GM08714 (cell line): ENCODE results near the gene PTP4A2.
"Not testable (repeated sequence)": the region's sequence is repeated elsewhere in the genome, so short reads cannot be mapped to it uniquely, and the experiment has no call there.

Experiments used
- H3K4me3 ChIP-seq: fragments of 200-500 bp; sonication (Bioruptor generic); 2 replicates; pipeline ENCODE4 v1.5.1; 2014; ENCODE audit warnings: mild to moderate bottlenecking, low read length, inconsistent platforms
- ZNF274 ChIP-seq: IDR thresholded peaks from 2 replicates; pipeline ENCODE4 v1.6.1; 2012; ENCODE audit warnings: mild to moderate bottlenecking, low read depth, low read length

The PTP4A2 gene

DNA sequence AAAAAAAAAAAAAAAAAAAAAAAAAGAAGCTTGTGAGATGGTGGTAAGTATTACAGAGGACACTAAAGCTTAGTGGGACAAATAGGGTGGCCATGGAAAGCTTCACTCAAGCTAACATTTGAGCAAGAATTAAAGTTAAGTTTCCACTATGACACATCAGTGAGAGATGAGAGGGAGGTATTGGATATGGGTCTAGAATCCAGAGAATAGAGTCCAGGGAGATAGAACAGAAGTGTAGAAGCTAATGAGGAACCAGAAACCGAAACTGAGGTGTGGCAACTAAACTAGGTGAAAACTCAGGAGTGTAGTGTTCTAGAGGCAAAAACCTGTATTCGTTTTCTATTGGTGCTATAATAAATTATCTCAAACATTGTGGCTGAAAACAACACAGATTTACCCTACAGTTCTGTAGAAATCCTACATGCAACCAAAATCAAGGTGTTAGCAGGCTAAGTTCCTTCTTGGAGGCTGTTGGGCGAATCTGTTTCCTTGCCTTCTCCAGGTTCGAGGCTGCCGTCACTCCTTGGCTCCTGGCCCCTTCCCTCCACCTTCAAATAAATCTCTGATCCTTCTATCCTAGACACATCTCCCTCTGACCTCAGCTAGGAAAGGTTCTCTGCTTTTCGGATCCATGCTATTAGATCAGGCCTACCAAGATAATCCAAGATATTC lies 36.2 kb downstream of the PTP4A2 start:
- H3K4me3 ChIP-seq, result no peak overlapping the region
- TF ChIP-seq ZNF274, result no peak

DNA sequence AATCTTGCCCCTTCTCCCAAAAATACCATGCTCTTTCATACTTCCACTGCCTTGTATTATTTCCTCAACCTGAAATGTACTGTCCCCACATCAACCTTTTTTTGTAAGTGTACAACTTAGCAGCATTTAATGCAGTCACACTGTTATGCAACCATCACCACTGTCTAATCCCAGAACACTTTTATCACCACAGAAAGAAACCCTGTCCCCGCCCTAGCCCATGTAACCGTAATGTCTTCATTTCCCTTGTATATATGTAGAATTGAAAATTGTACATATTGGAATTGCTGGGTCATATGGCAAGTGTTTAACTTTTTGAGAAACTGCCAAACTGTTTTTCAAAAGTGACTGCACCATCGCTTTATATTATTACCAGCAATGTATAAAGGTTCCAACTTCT lies 37.4 kb downstream of the PTP4A2 start:
- TF ChIP-seq ZNF274, result no peak
- no peak overlapping the region for H3K4me3 ChIP-seq

DNA sequence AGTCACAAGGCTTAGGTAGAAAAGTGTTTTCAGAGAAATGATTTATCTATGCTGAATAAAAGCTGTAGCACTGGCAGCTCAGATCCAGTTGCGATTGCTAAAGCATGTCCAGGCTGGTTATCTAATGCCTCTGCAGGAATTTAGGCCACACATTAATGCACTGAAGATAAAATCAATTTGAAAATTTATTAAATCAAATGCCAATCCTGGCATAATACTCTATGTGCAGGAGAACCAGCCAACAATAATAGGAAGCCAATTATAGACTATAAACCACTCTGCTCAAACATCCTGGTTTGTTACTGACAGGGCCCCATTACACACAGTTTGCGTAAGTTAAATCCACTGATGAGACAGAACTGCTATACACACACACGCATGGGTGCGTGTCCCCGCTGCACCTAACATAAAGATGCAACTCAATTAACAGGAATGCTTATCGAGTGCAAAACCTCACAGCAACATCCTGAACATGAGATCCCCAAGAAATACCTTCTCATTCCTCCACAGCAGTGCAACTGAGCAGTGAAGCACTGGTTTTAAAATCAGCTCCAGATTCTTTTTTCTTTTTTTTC lies 40.6 kb downstream of the PTP4A2 start:
- H3K4me3 ChIP-seq, result no peak overlapping the region
- no peak for TF ChIP-seq ZNF274

DNA sequence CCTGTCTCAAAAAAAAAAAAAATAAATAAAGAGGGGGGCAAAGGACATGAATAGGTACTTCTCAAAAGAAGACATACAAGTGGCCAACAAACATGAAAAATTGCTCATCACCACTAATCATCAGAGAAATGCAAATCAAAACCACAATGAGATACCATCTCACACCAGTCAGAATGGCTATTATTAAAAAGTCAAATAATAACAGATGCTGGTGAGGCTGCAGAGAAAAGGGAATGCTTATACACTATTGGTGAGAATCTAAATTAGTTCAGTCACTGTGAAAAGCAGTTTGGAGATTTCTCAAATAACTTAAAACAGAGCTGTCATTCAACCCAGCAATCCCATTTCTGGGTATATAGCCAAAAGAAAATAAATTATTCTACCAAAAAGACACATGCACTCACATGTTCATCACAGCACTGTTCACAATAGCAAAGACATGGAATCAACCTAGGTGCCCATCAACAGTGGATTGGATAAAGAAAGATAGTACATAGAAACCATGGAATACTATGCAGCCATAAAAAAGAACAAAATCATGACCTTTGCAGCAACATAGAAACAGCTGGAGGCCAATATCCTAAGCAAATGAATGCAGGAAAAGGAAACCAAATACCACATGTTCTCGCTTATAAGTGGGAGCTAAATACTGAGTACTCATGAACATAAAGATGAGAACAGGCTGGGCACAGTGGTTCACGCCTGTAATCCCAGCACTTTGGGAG lies 42.5 kb downstream of the PTP4A2 start:
- not testable (repeated sequence) for H3K4me3 ChIP-seq

DNA sequence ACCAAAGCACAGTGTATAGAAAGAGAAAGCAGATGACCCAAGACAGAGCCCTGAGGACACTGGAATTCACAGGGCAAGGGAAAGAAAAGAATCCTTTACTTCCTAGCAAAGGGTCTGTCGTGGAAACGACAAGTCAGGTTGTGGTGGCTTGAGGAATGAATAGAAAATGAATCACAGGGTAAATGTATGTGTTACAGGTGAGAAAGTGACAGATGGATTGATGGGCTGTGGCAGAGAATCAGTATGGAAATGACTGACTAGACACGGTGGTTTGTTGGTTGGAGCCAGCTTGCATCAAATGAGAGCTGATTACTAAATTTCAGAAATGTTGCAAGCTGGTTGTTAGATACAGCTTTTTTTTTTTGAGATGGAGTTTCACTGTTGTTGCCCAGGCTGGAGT lies 46.9 kb downstream of the PTP4A2 start:
- H3K4me3 ChIP-seq, result no peak overlapping the region

DNA sequence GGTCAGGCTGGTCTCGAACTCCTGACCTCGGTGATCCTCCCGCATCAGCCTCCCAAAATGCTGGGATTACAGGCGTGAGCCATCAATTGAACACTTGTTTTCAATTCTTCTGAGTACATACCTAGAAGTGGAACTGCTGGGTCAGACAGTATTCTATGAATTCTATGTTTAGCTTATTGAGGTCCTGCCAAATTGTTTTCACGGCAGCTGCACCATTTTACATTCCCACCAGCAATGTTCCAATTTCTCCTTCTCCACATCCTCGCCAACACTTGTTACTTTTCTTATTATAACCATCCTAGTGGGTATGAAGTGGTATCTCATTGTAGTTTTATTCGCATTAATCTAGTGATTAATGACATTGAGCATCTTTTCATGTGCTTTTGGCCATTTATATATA lies 49.9 kb downstream of the PTP4A2 start:
- no peak for TF ChIP-seq ZNF274
- no peak overlapping the region for H3K4me3 ChIP-seq

More for the DNA sequence above, 46.9 kb downstream of the PTP4A2 start:
- no peak for TF ChIP-seq ZNF274

DNA sequence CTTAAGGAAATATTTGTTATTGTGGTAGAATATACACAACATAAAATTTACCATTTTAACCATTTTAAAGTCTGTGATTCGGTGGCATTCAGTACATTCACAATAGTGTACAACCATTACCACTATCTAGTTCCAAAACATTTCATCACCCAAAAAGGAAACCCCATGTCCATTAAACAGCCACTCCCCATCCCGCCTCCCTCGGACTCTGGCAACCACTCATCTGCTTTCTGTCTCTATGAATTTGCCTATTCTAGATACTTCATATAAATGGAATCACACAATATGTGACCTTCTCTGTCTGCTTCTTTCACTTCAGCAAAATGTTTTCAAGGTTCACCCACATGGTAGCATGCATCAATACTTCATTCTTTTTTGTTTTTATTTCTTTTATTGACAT lies 51.3 kb downstream of the PTP4A2 start:
- no peak for TF ChIP-seq ZNF274
- H3K4me3 ChIP-seq, result no peak overlapping the region

DNA sequence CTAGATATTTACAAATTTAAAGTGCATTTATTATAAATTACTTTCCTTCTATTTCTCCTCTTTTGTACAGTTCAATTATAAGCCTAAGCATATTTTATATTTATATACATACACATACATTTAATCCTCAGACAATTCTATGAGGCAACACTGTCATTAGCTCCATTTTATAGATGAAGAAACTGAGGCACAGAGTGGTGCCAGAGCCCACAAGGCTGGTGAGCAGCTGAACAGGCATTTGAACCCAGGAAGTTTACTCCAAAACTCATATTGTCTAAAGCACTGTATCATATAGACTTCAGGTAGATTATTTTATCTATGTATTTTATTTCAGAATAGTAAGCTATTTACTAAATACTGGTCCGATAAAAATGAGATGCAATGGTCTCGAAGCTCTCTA lies 52.3 kb downstream of the PTP4A2 start:
- no peak for TF ChIP-seq ZNF274
- H3K4me3 ChIP-seq, result no peak overlapping the region

DNA sequence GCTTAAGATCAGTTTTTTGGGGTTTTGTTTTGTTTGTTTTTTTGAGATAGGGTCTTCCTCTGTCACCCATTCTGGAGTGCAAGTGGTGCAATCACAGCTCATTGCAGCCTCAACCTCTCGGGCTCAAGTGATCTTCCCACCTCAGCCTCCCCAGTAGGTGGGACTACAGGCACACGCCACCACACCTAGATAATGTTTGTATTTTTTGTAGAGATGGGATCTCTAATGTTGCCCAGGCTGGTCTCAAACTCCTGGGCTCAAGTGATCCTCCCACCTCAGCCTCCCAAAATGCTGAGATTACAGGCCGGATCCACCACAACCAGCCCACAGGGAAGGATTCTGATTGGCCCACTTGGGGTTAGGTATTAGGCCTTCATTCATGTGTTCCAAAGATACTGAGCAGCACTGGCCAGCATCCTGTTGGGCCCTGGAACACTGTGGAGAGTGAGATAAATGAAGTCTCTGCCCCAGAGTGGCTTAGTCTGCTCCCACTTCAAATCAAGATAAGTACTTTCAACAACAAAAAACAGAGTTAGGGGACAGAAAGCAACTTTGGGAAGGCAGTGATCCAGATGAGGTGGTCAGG lies 54.7 kb downstream of the PTP4A2 start:
- H3K4me3 ChIP-seq, result no peak overlapping the region
- no peak for TF ChIP-seq ZNF274

DNA sequence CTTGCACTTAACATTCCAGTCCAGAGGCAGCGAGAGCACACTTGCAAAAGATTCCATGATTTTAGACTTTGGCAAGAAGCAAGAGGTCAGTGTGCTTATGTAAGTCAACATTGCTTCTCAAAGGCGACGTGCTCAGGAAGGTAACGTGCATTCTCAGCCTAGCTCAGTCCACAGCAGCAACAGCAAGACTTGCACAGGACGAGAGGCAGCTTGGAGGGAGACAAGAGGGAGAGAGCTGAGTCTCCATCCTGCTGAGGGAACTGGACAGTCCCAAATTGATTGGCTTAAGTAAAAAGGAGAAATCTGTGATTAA lies 56.5 kb downstream of the PTP4A2 start:
- no peak overlapping the region for H3K4me3 ChIP-seq
- no peak for TF ChIP-seq ZNF274

DNA sequence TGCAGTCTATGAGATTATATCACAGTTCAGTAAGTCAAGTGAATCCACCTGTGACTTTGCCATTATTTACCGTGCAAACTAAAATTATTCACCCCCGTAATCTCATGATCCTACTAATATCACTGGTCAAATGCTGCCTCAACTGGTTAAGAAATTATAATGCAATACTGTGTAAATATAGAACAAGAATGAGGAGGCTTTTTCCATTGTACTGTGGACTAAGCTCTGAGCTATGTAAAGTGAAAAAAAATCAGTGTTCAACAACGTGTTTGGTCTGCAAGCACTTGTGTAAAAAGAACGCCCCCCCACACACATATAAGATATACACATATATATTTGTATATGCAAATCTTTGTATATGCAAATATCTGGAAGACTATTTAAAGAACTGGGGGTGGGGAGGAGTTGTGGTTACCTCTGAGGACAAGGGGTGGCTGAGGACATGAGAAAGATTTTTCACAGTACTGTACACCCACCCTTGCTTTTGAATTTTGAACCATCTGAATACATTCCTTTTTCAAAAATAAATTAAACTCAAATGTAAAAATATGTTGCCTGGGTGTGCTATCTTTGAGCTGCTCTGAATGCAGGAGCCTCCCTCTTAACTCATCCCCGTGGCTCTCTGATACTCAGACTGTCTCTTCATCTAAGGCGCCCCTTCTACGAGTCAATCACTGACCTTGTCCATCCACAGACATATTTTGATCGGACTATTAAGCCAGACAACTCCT lies 57.0 kb downstream of the PTP4A2 start:
- no peak overlapping the region for H3K4me3 ChIP-seq
- no peak for TF ChIP-seq ZNF274

DNA sequence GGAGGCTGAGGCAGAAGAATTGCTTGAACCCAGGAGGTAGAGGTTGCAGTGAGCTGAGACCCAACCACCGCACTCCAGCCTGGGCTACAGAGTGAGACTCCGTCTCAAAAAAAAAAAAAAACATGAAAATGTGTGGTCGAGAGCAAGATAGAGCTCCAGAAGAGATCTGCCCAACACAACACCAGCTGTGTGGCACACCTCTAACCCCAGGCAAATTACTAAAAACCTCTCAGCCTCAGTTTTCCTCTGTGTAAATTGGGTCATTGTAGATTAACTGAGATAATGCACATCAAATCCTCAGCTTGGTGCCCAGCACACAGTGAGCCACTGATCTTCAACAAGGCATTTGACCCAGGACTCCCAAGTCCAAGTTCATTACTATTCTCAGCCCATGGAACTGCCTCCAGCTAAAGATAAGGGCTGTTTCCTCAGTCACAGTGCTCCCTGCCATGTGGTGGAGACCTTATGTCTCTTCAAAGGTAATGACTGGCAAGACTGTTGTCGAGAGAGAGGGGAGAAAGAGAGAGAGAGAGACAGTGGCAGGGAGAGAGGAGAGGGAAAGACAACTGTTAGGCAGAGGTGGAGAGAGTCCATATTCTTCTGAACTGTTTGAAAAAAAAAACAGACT lies 58.1 kb downstream of the PTP4A2 start:
- TF ChIP-seq ZNF274, result no peak
- no peak overlapping the region for H3K4me3 ChIP-seq

DNA sequence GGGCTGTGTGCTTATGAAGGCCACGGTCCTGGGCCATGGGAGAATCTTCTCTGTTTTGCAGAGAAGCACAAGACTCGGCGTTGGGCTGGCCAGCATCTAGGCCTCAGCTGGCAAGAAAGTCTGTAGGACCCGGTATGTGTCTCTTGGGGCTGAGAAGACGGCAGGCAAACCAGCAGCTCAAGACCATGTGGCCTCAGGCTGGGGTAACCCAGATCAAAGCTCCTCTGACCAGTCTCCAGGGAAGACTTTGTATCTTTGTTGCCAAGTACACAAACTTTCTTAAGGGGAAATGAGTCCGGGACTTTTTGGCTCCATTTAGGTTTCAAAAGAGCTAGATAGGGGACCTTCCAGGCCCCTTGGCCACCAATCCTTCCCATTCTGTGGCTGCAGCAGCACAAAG lies 60.1 kb downstream of the PTP4A2 start:
- no peak for TF ChIP-seq ZNF274
- no peak overlapping the region for H3K4me3 ChIP-seq

DNA sequence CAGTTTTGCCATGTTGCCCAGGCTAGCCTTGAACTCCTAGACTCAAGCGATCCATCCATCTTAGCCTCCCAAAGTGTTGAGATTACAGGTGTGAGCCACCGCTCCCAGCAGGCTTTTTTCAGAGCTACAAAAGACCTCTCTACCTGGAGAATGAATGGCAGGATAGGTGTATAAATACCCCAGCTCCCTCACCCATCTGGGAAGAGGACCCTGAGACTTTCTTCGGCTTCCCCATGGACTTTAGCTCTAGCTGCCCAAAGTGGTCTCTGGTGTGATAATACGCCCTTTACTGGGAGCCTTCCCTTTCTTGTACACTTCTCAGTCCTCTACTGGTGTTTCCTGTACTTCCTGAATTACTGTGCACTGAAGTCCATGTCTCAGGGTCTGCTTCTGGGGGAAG lies 60.6 kb downstream of the PTP4A2 start:
- TF ChIP-seq ZNF274, result no peak

More for the DNA sequence above, 60.6 kb downstream of the PTP4A2 start:
- H3K4me3 ChIP-seq, result no peak overlapping the region
